ENCODE measurements around the gene CASKIN1.
"Not testable (repeated sequence)": the region's sequence is repeated elsewhere in the genome, so short reads cannot be mapped to it uniquely, and the experiment has no call there.

The CASKIN1 gene

GRCh38 chr16:2209258-2210008 is 13.0 kb upstream of the CASKIN1 start:
- DNase-seq: no peak

- no peak for DNase-seq
These were observed 12.4 kb upstream of the CASKIN1 start for GRCh38 chr16:2208772-2209171.

GRCh38 chr16:2208308-2208707 is 11.9 kb upstream of the CASKIN1 start:
- no peak for DNase-seq

- no peak for DNase-seq
These were observed 11.5 kb upstream of the CASKIN1 start for GRCh38 chr16:2207872-2208271.

GRCh38 chr16:2206780-2207433 is 10.5 kb upstream of the CASKIN1 start:
- DNase-seq: no peak

GRCh38 chr16:2206420-2206779 is 10.0 kb upstream of the CASKIN1 start:
- DNase-seq: no peak

GRCh38 chr16:2205967-2206313 is 9.5 kb upstream of the CASKIN1 start:
- DNase-seq: no peak

GRCh38 chr16:2205104-2205966 is 8.9 kb upstream of the CASKIN1 start, which contains the start of gene MLST8:
TSS of gene MLST8 (plus strand) at chr16:2205454. CDS start at chr16:2206086, 632 bp downstream.
- DNase-seq: peak; percentile 89 to 93

- no peak for DNase-seq
These were observed 8.2 kb upstream of the CASKIN1 start for GRCh38 chr16:2204416-2205103.

GRCh38 chr16:2203119-2203688 is 6.8 kb upstream of the CASKIN1 start:
- DNase-seq: not testable (repeated sequence)

GRCh38 chr16:2200313-2200712 is 3.9 kb upstream of the CASKIN1 start:
- no peak for DNase-seq

- DNase-seq: no peak
These were observed 3.3 kb upstream of the CASKIN1 start for GRCh38 chr16:2199621-2200139.

- no peak for DNase-seq
These were observed 2.7 kb upstream of the CASKIN1 start for GRCh38 chr16:2199095-2199494.

GRCh38 chr16:2198283-2198682 is 1.9 kb upstream of the CASKIN1 start:
- no peak for DNase-seq

GRCh38 chr16:2197765-2198164 is 1.4 kb upstream of the CASKIN1 start:
- DNase-seq: no peak

- no peak for DNase-seq
These were observed 641 bp upstream of the CASKIN1 start for GRCh38 chr16:2196981-2197511.

GRCh38 chr16:2195322-2196161 is 863 bp downstream of the CASKIN1 start:
- DNase-seq: no peak

- peak; percentile 66 to 70 for DNase-seq
These were observed 1.5 kb downstream of the CASKIN1 start for GRCh38 chr16:2194852-2195321.

- DNase-seq: no peak
These were observed 2.1 kb downstream of the CASKIN1 start for GRCh38 chr16:2194166-2194834.

- no peak for DNase-seq
These were observed 5.0 kb downstream of the CASKIN1 start for GRCh38 chr16:2191446-2191706.

Data from CD4-positive, alpha-beta T cell treated with Interleukin-4 for 1 hour (primary cell).